ENCODE measurements around the gene RAET1E. TPM values are rescaled to one million over a fixed set of nuclear protein-coding genes. Genes with fewer than 3 reads are reported as not detected.

RAET1E gene
- total and polyA plus RNA-seq, 9 of the 15 experiments (the other 6 are each of a cell fraction or from before 2014, with no cell fraction given) = not detected

- TF ChIP-seq ZNF518B (CRISPR knock-in tag; IDR thresholded peaks at IDR 0.05) (no peak), ZNF316 (IDR thresholded peaks at IDR 0.05) (peak; percentile 66), MGA (IDR thresholded peaks at IDR 0.05) (peak; percentile 48; the same call in 1 of the 2 replicates), MYC (IDR thresholded peaks at IDR 0.05; ENCODE audit: low read depth, low read length) (peak; percentile 39; the same call in 1 of the 2 replicates), MYC (CRISPR knock-in tag; IDR thresholded peaks at IDR 0.05; ENCODE audit: borderline replicate concordance, low read depth) (no peak), ARNT (IDR thresholded peaks at IDR 0.05) (0 out of 4 replicates have a peak, but pooled peaks of 1 of the 2 experiments have one; percentile 17), ARID1B (IDR thresholded peaks at IDR 0.05) (peak; percentile 59), PTRF (tag; IDR thresholded peaks at IDR 0.05) (0 out of 2 replicates have a peak, but pooled peaks have one; percentile 5), TCFL5 (CRISPR knock-in tag; conservative IDR thresholded peaks at IDR 0.05) (no peak), JUNB (CRISPR knock-in tag; conservative IDR thresholded peaks at IDR 0.05) (no peak), ZNF197 (CRISPR knock-in tag; IDR thresholded peaks at IDR 0.05; ENCODE audit: low read depth) (no peak), HNRNPH1 (optimal IDR thresholded peaks at IDR 0.05; ENCODE audit: low read depth, low read length) (no peak), RBFOX2 (IDR thresholded peaks at IDR 0.05; ENCODE audit: low read depth, low read length) (no peak), NFE2 (IDR thresholded peaks at IDR 0.05; ENCODE audit: low read depth) (peak; percentile 77)
Measured at GRCh38 chr6:149869275-149869892, 28.5 kb downstream of the RAET1E start (continued).

Measured in K562 (cell line).